Amygdala (tissue), 56 donors: ENCODE measurements around the gene LARP4B.

Experiments used
- DNase-seq, 56 donors: peaks; one replicate each; lab custom pipeline; 2025; lab: John Stamatoyannopoulos, UW

The LARP4B gene

GRCh38 chr10:812787-813186, 118.7 kb downstream of the LARP4B start:
- DNase-seq = no peak

GRCh38 chr10:811379-812175, 119.9 kb downstream of the LARP4B start:
- DNase-seq = no peak

GRCh38 chr10:810351-810846, 121.1 kb downstream of the LARP4B start:
- DNase-seq = peak in 5 of 56 donors; percentile 16 to 44 (median 21)

GRCh38 chr10:809671-810350, 121.7 kb downstream of the LARP4B start:
- no peak for DNase-seq

- DNase-seq = no peak
Measured at GRCh38 chr10:807958-808353, 123.5 kb downstream of the LARP4B start.

- DNase-seq = no peak
Measured at GRCh38 chr10:807163-807957, 124.1 kb downstream of the LARP4B start.

- DNase-seq = peak in 7 of 56 donors; percentile 14 to 33 (median 19)
Measured at GRCh38 chr10:806451-807162, 124.9 kb downstream of the LARP4B start.

GRCh38 chr10:805620-806305, 125.7 kb downstream of the LARP4B start:
- DNase-seq = no peak

- no peak for DNase-seq
Measured at GRCh38 chr10:804787-805619, 126.5 kb downstream of the LARP4B start.

- no peak for DNase-seq
Measured at GRCh38 chr10:804191-804781, 127.2 kb downstream of the LARP4B start.

- no peak for DNase-seq
Measured at GRCh38 chr10:803041-803741, 128.3 kb downstream of the LARP4B start.

- DNase-seq = no peak
Measured at GRCh38 chr10:802506-802905, 129.0 kb downstream of the LARP4B start.

GRCh38 chr10:797179-797578, 134.3 kb downstream of the LARP4B start:
- no peak for DNase-seq

- DNase-seq = no peak
Measured at GRCh38 chr10:796233-796632, 135.3 kb downstream of the LARP4B start.

GRCh38 chr10:794382-794956, 137.0 kb downstream of the LARP4B start:
- DNase-seq = no peak

GRCh38 chr10:792792-793100, 138.8 kb downstream of the LARP4B start:
- no peak for DNase-seq

GRCh38 chr10:792083-792791, 139.3 kb downstream of the LARP4B start:
- no peak for DNase-seq
